NCI-H510A treated with DMSO at 0.1 percent for 48 hours (cell line): ENCODE measurements around the gene PARVB.

Experiments
- DNase-seq: peaks from one replicate; lab custom pipeline; 2025; lab: John Stamatoyannopoulos, UW

PARVB gene

DNA sequence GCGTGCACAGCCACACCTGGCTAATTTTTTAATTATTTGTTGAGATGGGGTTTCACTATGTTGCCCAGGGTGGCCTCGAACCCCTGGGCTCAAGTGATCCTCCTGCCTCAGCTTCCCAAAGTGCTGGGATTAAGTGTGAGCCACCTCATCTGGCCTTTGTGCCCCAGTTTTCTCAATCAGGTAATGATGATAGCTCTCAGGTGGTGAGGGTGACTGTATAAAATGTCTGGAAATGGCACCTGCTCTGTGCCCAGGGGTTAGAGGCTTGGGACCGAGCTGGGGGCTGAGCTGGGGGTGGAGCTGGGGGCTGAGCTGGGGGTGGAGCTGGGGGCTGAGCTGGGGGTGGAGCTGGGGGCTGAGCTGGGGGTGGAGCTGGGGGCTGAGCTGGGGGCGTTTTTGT, 32.5 kb downstream of the PARVB start:
- DNase-seq: peak; percentile 9

DNA sequence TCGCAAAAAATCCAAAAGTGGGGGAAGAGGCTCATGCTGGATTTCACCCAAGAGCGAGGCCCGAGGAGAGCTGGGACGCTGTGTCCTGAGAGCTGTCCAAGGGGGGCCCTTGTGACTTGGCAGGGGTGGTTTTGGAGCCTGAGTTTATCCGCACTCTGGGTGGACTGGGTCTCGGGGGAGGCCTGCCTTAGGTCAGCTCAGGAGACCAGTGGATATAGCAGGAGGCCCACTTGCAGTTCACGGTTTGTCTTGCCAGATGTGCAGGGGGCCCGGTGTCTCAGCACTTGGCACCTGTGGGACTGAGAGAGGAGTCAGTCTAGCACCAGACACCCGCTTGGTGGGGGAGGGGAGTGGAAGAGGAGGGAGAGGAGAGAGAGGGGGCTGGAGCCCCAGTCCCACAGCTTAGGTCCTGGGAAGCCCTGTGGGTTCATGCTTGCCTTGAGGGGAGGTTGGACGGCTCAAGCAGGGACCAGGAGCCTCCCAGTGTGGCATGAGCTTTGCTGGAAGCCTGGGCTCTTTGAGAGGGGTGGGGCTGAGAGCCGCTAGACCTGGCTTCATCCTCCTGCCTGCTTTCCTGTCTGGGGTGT, 33.4 kb downstream of the PARVB start:
- no peak for DNase-seq

DNA sequence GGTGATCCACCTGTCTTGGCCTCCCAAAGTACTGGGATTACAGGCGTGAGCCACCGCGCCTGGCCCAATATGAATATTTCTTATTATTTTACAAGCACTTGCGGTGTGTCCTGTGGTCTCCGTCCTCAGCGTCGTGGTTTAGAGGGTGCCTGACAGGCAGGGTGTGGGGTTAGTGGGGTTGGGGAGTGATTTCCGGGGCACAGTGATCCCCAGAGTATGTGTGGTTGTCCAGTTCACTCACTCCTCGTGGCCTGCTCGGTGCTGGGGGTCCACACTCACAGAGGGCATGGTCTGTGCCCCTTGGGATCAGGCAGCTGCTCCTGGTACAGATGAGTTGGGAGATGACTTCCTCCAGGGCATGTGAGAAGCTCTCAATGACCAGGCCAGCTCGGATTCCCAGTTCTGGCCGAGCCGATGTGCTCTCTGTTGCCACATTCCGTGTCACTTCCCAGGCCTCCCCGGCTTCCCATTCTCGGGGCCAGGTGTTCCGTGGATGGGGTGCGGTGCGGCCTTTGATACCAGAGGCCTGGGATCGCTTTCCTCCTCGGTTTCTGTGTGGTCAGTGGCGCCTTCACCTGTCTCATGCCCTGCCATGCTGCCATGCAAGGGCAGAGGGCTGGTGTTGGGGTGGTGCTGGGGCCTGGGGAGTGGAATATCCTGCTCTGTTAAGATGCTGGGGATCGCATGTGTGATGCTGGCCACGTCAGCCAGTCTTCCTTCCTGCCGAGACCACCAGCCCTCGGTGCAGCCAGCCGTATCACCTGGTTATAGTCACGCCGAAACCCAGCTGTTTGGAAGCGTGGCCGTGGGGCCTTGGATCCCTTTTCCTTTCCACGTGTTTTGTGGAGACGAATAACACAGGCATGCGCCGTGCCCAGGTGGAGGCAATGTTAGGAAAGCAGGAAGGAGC, 39.6 kb downstream of the PARVB start:
- no peak for DNase-seq

DNA sequence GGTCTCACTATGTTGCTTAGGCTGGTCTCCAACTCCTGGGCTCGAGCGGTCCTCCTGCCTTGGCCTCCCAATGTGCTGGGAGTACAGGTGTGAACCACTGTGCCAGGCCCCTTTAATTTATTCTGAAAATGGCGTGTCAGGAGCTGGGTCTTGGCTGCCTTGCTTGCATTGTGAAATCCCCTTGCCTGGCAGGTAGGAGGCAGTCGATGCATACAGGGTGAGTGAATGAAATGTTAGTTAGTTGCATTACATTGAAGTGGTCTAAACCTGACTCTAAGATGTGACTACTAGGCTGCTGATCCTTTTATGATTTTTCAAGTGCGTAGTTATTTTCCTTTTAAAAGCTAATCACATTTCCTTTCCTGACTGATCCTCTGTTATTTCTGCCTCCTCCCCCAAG, 42.9 kb downstream of the PARVB start:
- no peak for DNase-seq

DNA sequence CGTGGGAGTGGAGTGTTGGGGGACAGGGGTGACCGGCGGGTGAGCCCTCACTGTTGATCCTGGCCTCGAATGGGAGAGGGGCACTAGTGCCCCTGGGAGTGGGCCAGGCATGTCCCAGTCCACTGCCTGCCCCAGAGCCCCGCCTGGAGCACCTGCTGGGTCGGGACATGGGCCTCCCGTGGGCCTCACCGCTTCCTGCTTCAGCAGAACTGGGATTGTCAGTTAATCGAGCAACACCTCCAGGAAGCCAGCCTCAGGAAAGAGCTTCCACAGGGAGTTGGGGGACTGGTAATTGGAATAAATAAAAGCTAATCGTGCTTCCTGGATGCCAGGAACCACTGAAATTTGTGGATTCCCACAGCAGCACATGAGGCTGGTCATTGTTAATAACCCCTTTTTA, 43.8 kb downstream of the PARVB start:
- no peak for DNase-seq

DNA sequence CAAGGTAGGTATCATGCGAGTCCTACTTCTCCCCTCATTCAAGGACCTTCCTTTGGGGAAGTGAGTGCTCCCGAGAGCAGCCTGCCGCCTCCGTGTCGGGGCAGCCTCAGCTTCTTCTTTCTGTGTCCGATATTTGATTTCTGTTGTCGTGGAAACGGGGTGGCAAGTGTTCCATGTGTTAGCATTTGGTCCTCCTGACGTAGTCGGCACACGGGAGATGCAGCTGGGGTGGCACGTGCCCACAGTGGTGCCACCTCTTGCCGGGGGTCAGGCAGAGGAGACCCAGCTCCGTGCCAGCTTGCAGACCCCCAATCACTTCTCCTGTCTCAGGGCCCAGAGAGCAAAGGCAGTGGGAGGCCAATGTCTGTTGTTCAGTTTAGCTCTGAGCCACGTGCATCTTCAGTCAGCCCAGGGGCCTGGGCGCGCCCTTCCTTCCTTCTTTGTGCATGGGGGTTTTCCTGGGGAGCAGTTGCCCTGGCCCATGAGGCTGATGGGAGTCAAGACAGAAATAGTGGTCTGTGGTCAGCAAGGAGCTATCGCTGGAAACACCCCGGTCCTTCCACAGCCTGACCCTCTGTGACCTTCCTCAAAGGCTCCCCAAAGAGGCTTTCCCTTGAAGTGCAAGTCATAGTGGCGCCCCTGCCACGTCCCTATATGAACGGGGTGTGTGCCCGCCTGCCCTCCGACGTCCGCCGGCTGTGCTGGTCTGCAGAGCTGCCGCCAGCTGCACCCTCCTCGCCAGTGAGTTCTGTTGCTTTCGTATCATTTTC, 44.5 kb downstream of the PARVB start:
- no peak for DNase-seq

DNA sequence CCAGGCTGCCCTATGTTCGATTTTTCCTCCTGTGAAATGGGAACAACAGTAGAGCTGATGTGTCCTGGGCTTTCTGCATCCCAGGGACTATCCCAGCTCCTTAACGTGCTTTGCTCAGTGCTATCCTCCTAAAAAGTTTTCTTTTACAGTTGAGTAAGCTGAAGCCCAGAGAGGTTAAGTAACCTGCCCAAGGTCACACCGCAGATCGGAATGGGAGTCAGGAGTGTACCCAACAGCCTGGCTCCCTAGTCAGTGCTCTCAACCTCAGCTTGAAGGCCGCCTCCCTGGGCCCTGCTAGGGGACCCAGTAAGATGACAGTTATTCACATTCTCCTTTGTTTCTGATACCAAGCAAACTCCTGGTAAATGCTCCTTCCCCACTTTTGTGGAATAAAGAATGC, 45.9 kb downstream of the PARVB start:
- DNase-seq: no peak

DNA sequence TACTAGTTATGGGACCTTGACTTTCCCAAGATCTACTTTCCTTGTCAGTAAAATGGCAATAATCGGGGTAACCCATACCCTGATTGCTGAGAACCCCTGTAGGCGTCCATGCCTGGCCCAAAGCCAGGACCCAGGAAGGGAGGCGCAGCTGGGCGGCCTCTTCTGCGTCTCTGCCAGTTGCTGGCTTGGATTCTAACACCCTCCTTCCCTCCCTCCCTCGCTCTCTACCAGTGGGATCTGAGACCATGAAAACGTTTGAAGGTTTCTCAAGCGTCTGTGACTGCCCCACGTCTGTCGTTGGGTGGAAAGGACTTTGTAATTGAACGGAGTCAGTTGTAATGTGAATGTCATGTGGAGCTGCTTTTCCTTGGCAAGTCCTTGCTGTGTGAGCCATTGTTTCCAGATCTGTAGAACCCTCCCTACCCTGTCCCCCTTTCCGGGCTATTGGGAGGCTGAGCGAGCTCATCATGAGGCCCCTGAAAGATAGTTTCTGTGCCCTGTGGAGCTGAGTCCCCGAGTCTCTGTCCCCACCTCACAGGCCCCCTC, 47.8 kb downstream of the PARVB start:
- DNase-seq: no peak

DNA sequence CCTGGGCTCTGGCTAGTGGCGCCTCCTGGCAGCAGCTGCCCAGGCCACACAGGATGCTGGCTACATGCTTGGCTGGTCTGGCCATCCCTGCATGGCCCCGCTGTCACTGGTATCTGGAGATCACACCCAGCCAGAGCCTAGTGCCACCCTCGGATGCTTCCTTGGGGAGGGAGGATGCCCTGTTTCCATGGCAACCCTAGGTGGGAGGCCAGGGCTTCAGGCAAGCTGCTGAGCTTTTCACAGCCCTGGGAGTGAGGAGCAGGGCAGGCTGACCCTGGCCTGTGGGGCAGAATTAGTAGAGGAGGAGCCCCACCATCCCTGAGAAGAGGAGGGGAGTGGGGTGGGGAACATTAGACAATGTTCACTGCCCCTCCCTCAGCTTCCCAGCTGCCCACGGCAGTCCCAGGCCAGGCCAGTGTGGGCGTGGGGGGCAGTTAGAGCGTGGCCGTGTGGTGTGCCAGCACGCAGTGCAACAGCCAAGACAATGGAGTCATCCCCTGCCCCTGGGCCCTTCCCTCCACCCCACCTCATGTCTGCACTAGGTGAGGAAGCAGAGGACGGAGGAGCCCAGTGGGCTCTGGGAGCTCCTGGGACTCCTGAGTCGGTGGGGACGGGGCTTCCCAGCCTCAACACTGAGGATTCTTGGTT, 50.4 kb downstream of the PARVB start:
- DNase-seq: no peak

DNA sequence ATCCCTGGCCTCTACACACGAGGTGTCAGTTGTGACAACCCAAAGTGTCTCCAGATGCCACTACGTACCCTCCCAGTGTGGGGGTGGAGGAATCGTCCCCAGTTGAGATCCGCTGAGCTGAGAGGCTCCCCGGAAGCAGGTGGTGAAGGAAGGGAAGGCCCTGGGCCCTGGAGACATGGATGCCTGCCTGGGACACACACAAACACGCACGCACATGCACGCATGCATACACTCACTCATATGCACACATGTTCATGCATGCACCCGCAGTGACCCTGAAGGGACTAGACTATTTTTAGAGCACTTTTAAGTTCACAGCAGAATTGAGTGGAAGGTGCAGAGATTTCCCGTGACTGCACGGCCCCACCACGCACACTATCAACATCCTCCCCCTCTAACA, 50.9 kb downstream of the PARVB start:
- DNase-seq: no peak

DNA sequence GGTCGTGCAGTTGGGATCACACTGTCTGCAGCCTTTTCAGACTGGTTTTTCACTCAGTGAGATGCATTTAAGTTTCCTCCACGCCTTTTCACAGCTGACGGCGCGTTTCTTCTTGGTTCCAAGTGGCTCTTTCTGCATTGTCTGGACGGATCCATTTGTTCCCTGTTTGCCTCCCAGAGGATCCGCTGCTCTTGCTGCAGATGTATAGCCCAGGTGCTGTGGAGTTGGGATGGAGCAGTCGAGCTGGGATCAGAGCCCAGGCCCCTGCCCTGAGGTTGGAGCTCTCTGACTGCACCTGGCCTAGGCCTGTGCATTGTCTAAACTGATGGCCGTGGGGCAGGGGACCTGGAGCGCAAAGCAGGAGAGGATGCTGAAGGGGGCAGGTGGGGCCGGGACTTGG, 51.6 kb downstream of the PARVB start:
- no peak for DNase-seq

DNA sequence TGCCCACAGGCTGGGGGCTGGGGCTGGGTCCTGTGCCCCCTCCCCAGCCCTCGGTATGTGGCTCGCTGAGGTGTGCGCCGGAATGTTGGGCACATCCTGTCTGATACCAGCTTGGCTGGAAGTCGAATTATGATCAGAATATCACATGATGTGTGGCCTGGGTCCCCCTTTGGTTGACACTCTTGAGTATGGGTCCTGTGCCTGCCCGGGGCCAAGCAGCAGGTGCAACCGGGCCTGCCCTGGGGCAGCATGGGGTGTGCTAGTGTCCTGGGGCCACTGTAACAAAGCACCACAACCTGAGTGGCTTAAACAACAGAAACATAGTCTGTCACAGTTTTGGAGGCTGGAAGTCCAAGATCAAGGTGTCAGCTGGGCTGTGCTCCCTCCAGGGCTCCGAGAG, 52.7 kb downstream of the PARVB start:
- no peak for DNase-seq

DNA sequence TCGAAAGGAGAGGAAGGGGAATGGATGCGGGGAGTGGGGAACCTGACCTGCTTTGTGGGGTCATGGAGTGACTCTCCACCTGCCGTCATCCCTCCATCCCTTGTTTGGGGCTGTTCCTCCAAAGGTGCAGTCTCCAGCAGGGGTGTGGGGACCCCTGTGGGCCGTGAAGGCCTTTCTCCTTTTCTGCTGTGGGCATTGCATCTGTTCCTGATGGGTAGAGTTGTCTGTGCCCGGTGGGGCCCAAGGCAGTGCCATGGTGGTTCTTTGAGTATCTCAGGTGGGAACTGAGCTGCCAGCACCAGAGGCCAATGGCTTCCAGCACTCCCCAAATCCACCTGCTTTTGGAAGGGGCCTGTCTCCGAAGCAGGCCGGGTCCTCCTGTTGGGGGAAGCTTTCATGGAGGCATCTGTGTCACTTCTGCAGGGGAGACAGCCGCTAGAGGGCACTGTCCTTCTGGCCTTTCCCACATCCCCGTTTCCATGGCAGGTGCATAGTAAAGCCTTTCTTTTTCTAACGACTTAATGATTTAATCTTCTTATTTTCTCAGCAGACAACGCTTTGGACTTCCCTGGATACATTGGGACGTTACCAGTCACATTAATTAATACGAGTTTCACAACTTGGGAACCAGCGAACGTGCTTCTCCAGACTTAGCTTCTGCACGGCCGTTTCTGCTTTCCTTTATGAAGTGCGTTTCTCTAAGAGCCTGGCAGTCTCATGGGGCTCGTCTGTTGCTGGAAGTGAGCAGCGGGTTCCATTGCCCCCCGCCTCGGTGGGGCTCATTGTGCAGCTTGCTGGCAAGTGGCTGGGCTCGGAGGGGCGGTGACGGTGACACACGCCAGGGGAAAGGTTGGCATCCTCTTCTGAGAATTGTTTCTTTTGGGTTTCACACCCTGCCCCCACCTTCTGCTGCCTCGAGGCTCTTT, 57.1 kb downstream of the PARVB start:
- peak; percentile 61 for DNase-seq

DNA sequence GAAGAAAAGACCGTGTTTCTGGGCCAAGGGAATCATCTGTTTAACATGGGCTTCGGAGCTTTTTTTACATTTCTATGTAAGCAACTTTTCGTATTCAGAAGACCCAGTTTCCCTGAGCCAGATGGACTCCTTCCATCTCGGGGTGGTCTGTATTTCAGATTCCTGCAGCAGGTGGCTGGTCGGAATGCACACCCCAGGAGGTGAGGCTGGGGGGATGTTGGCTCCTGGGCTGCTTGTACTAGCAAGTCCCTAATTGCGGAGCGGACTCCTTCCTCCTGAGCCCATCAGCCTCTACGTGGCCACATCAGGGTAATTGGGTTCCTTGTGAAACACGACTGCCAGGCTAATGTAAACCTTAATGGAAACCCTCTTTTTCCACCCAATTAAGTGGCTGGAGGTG, 58.7 kb downstream of the PARVB start:
- DNase-seq: no peak

DNA sequence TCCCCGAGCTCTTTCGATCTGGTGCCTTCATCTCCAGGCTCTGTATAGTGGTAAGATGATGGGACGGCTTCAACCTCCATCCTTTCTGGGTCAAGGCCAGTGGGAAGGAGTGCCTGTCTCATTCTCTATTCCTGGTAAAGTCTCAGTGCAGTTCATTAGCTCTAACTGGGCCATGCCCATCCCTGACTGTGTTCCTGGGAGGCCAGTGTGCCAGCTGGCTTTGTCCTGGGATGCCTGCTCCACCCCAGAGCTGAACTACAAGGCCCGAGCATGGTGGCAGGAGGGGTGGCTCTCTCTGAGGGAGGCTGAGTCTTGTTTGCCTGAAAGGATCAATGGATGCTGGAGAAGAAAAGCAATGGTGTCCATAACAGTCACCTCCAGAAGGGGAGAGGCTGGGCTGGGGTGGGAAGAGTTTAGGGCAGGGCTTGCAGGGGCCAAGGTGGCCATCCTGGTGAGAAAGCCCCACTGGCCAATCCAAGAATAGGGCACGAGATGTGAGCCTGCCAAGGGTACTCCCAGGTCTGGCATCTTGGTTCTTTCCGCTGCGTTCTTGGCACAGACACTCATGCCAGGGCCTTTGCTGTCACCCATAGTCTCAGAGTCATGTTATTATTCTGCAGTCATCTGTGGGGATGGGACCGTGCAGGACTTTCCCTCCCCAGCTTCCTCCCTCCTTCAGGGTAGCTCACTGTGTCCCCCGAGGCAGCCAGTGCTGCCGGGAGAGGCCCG, 60.1 kb downstream of the PARVB start:
- DNase-seq: no peak

DNA sequence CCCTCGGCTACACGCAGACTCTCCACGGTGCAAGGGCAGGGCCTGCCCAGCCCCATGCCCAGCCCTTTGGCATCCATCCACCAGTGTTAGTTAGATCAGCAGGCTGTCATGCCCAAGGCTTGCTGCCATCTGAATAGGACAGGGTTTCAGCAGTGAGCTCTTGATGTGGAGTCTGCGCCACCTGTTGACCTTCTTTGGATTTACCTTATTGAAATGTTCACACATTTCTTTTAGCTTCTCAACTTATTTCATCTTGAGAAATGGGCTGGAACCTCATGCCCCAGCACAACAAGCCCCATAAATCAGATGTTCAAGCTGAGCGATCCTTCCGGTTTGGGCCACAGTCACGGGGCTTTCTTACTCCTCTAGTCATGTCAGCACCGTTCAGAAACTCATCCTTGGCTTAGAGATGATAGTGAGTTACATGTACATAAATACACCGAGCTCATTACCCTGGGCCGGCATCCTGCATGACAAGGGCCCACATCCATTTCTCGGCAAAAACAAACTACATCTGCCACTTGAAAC, 61.7 kb downstream of the PARVB start:
- DNase-seq: peak; percentile 83

DNA sequence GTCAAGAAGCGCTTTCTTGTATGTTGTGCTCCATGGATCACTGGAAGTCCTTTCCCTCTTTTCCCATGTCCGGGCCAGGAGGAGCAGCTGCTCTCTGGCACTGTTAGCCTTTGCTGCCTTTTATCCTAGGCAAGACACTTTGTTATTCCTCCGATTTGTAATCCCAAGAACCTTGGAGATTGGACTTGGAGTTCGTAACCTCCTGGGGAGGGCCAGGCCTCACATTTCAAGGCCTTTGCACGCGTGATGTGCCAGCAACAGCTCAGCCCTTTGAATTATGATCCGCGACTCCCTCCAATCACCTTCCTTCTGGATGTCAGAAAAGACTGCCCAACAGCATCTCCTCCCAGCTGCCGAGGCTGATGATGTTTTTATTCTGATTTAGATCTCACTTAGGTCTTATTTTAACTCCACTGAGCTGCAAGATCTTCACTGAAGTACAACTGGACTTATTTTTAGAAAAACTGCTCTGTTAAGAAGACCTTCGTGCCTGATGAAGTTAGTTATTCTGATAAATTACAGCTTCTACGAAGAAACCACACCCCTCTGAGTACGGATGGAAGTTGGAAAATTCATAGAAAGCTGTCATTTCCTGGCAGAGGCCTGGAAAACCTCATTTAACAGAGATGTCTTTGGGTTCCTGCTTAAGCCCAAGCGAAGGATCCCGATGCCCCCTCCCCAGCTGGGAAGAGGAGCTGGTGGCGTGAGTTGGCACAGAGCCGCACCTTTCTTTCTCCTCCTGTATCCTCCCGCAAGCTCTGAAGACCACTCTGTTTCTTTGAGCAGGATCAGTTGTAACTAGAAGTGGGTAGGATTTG, 62.4 kb downstream of the PARVB start:
- peak; percentile 32 for DNase-seq

DNA sequence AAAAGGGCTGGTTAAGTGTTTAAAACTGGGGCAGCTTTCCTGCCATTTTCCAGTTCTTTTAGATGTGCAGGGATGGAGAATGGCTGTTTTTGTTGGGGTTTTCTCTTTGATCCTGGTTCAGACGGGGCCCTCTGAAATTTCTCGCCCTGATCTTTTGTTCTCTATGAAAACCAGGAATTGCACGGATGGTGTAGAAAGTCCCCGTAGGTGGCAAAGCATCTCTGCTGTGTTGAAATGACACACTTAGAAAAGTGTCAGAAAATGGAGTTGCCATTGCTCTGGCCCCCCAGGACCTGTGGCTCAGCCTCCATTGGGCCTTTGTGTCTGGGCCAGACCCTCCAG, 63.0 kb downstream of the PARVB start:
- no peak for DNase-seq

DNA sequence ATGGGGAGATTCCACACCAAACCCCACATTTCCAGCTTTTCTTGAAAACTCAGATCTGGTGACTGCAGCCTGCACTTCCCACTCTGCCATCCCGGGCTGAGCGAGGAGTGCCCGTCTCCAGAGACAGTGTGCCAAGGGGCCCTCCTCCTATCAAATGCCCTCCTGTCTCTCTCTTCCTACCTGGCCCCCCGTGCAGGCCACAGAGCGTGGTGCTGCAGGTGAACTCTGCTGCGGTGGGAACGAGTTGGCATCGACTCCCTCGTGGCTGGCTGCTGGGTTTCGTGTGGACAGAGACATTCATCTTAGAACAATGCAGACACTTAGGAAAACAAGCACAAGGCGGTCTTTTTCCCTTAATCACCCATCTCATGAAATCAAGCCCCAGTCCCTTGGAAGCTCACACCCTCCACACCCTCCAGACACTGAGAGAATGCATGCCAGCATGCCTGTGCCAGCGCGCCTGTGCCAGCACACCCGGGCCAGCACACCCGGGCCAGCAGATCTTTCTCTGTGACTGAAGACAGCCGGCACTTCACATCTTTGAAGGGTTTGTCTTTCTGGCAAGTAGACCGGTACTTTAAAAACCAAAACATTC, 65.0 kb downstream of the PARVB start:
- no peak for DNase-seq
